GM18502 (cell line): ENCODE data around the gene EPS8L3.
"Not testable (repeated sequence)": the region's sequence is repeated elsewhere in the genome, so short reads cannot be mapped to it uniquely, and the experiment has no call there.

Source experiments
- ATAC-seq: cut with Tn5 transposase; IDR thresholded peaks from one replicate; pipeline ENCODE4 v1.9.1; 2021; ENCODE audit warnings: mild to moderate bottlenecking; ENCODE audit not compliant: unreplicated experiment, poor library complexity

EPS8L3 gene, protein sequence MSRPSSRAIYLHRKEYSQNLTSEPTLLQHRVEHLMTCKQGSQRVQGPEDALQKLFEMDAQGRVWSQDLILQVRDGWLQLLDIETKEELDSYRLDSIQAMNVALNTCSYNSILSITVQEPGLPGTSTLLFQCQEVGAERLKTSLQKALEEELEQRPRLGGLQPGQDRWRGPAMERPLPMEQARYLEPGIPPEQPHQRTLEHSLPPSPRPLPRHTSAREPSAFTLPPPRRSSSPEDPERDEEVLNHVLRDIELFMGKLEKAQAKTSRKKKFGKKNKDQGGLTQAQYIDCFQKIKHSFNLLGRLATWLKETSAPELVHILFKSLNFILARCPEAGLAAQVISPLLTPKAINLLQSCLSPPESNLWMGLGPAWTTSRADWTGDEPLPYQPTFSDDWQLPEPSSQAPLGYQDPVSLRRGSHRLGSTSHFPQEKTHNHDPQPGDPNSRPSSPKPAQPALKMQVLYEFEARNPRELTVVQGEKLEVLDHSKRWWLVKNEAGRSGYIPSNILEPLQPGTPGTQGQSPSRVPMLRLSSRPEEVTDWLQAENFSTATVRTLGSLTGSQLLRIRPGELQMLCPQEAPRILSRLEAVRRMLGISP

GRCh38 chr1:109763646-109764415, at the start of gene EPS8L3:
TSS of gene EPS8L3 (minus strand) at chr1:109763923. CDS start at chr1:109761749, 2,174 bp downstream.
- ATAC-seq, result no peak

GRCh38 chr1:109812691-109813393, 49.1 kb upstream of the EPS8L3 start:
- ATAC-seq, result no peak

GRCh38 chr1:109808703-109809102, 45.0 kb upstream of the EPS8L3 start:
- no peak for ATAC-seq

DNA sequence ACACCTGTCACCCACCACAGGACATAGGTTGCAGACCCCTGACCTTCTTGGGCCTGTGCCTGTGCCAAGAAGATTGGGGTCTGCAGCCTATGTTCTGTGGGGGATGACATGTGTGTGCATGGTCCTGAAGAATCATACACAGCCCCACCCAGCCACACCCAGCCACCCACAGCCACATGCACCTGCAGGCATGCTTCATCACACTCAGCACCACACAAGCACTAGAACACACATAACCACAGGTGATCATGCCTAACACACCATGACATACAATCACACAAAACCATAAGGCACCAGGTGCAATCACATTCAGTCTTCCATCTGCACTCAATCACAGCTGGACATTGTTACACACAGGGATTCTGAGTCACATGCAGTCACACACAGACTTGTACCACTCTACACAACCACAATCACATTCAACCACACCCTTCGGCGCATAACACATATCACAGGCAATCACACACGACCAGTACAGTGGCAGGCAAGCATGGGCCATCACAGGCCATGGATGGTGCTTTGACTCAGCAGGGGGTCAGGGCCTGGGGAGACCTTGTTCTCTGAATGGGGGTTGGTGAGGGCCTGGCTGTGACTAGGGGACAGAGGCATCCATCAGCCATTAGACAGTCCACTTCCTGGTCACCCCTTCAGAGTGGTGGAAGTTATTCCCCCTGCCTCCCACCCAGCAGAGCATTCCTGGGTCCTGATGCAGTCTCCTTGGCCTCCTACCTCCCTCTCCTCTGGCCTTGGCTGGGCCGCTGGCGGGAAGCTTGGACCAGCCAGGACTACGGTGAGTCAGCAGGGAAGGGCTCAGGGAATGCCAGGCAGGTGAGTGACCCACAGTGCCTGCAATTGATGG, 44.3 kb upstream of the EPS8L3 start:
- ATAC-seq, result no peak

- no peak for ATAC-seq
Observed at GRCh38 chr1:109807402-109807801, 43.7 kb upstream of the EPS8L3 start.

DNA sequence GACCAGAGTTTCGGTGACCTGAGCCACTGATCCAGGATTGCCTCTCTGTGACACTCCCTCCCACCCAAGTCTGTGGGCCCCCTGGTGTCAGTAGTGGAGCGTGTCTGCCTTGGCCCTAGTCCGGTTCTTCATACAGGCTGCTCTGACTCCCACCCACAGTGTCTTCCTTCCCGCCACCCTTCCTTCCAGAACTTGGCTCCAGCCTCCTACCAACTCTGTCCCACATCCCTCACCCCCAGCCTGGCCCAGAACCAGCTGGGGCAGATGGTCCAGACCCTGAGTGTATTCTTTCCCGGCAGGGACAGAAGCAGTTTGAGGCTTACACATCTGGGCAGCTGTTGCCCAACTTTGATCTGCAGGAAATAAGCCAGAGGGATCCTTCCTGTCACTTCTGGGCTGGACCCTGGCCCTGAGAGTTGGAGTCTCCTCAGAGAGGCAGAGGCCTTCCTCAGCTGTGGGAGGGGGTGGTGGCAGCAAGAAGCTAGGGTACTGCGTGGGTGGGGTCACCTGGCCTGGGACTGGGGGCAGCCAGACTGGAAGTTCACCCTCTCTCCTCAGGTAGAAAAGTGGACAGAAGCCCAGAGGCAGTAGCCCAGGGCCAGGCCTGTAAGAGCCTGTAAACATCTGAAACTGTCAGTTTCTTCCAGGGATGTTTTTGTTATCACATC, 43.1 kb upstream of the EPS8L3 start:
- ATAC-seq, result no peak

- ATAC-seq, result no peak
Observed at GRCh38 chr1:109805486-109806165, 41.9 kb upstream of the EPS8L3 start.

GRCh38 chr1:109804660-109805059, 40.9 kb upstream of the EPS8L3 start:
- no peak for ATAC-seq

DNA sequence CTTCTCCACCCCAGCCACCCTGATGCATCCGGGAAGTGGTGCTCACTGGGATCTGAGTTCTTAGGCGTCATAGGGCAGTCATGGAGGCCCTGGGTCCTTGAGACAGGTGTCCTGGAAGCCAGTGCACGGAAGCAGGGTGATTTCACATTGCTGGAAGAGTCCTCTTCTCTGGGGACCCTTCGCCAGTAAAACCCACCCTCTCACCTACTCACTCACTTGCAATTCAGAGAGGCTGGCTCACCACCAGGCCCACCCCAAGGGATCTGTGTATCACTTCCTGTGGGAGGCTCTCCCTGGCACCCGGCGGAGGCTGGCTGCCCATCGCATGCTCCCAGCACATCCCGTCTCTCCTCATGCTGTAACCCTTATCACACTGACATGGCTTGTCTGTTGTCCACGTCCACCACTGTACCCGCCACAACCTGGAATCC, 40.2 kb upstream of the EPS8L3 start:
- no peak for ATAC-seq

DNA sequence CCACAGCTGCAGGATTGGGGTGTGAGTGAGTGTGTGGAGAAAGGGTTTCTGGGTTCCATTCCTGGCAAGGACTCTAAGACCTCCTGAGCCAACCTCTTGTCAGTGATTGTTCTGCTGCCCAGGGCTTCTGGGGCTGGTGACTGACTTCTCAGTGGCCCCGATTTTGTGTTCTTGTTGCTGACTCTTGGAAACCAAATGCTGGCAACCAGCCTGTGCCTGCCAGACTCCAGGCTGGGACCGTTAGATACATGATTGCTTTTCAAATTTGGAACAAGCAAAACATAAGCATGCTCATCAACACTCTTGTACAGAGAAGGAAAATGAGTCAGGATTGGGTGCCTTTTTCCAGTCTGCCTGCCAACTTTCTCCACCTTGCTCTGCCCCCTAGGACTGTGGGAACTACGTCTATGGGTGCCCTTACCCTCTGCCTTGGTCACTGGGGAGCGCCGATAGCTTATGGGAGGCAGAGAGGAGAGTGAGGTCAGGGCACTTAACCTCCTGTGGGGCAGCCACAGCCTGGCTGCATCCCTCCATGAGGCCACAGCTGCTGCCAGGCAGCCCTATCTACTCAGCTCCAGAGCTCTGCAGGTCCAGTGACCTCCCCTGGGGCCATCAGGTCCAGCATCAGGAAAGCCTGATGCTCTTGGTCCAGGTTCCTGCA, 39.3 kb upstream of the EPS8L3 start:
- no peak for ATAC-seq

DNA sequence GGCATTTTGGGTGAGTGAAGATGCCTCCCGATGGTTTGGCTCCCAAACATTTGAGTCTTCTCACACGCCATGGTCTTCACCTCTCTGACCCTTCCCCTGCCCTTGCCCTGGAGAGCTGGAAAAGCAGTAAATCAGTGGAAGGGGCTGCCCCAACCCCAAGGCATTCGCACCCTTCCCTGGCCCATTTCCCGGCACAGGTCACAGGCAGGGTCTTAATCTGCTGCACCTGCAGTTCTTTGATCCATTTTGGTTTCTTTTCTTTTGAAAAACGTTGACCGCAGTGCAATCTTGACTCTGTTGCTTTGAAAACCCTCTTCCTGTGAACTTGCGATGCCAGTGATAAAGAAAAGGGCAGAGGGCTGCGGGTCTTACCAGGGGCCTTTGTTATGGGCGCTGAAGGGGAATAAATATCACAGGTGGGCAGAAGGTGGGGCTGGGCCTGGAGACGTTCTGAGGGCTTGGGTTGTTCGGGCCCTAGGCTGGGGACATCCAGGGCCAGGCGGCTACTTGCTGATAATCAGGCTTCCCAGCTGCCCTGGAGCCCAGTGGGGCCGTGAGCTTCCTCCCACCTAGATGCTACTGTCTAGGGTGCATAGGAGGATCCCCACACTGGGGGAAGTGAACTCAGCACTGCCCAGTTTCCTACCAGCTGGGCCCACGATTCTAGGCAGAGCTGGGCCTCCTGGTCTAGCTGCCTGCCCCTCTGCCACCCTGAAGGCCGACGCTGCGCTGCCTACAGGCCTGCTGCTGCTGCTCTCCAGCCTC, 38.6 kb upstream of the EPS8L3 start:
- ATAC-seq, result no peak

GRCh38 chr1:109801791-109802135, 38.0 kb upstream of the EPS8L3 start:
- ATAC-seq, result no peak

DNA sequence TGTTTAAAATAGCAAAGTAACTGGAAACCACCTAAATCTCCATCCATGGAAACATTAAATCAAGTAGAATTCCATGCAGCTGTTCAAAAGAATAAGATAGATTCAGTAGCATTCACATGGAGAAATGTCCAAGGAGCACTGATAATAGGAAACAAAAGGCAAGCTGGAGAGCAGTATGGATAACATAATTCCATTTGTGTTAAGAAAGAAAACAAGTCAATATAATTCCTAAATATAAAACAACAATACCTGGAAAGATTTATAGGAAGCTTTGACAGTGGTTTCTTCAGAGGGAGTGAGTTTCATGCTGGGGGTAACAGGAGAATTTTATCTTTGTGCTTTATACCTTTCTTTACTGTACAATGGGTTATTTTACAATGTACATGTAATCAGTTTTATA, 36.6 kb upstream of the EPS8L3 start:
- ATAC-seq, result no peak

GRCh38 chr1:109799445-109799844, 35.7 kb upstream of the EPS8L3 start:
- no peak for ATAC-seq

- ATAC-seq, result not testable (repeated sequence)
Observed at GRCh38 chr1:109797303-109797595, 33.5 kb upstream of the EPS8L3 start.

DNA sequence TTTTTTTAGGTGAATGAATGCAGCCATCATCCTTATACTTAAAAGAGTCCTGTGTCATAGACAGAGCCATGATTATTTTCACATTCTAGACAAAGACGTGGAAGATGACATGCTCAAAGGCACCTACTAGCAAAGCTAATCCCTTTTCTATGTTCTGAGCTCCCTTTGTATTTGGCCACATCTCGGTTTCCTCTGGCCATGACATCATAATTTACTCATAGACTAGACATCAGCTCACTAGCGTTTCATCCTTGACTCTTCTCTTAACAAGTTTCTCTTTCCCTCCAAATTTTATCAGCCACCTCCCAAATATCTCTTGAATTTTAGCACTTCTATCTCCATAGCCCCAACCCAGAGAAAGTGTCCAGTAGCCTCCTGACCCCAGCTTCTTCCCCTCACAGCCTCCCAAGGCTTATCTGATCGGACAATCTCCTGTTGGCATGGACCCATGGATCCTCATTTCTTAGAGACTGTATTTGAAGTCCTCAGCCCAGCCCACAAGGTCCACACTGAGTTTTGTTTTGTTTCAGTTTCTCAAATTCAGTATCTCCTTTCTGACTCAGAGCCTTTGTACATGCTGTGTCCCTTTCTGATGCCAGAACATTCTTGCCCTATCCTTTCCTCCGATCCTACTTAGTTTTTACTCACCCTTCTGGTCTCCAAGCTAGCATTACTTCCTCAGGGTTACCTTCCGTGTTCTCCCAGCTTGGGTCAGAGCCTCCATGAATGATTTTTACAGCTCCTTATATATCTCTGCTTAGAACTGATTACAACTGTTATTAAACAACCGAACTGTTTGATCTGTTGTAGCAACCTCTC, 33.0 kb upstream of the EPS8L3 start:
- no peak for ATAC-seq
